ENCODE measurements around the gene MCRIP1.

Gene MCRIP1

GRCh38 chr17:81860756-81861568 lies 27.9 kb upstream of the MCRIP1 start:
- DNase-seq, result peak; percentile 100

- no peak for DNase-seq
Measured at GRCh38 chr17:81859906-81860755, 27.0 kb upstream of the MCRIP1 start, which contains the start of gene P4HB. P4HB (minus strand) TSS chr17:81860535; CDS start chr17:81860471, 64 bp downstream.

GRCh38 chr17:81858967-81859905 lies 26.1 kb upstream of the MCRIP1 start:
- DNase-seq, result peak; percentile 71

- DNase-seq, result no peak
Measured at GRCh38 chr17:81858170-81858966, 25.3 kb upstream of the MCRIP1 start.

- no peak for DNase-seq
Measured at GRCh38 chr17:81854974-81855774, 22.1 kb upstream of the MCRIP1 start.

GRCh38 chr17:81852237-81852636 lies 19.1 kb upstream of the MCRIP1 start:
- no peak for DNase-seq

- DNase-seq, result no peak
Measured at GRCh38 chr17:81851423-81851822, 18.3 kb upstream of the MCRIP1 start.

GRCh38 chr17:81849457-81849856 lies 16.4 kb upstream of the MCRIP1 start:
- DNase-seq, result no peak

- no peak for DNase-seq
Measured at GRCh38 chr17:81846743-81847689, 13.9 kb upstream of the MCRIP1 start.

GRCh38 chr17:81845881-81846742 lies 13.0 kb upstream of the MCRIP1 start:
- no peak for DNase-seq

- DNase-seq, result no peak
Measured at GRCh38 chr17:81845361-81845760, 12.3 kb upstream of the MCRIP1 start.

- DNase-seq, result no peak
Measured at GRCh38 chr17:81844887-81845286, 11.8 kb upstream of the MCRIP1 start.

GRCh38 chr17:81844327-81844851 lies 11.3 kb upstream of the MCRIP1 start:
- no peak for DNase-seq

- DNase-seq, result no peak
Measured at GRCh38 chr17:81843713-81844326, 10.7 kb upstream of the MCRIP1 start.

GRCh38 chr17:81842725-81843504 lies 9.8 kb upstream of the MCRIP1 start:
- no peak for DNase-seq

- DNase-seq, result no peak
Measured at GRCh38 chr17:81842378-81842724, 9.3 kb upstream of the MCRIP1 start.

GRCh38 chr17:81841866-81842265 lies 8.8 kb upstream of the MCRIP1 start:
- DNase-seq, result no peak

Data from OCI-M1 (cell line).